ENCODE results near the gene SLC35F3. TPM values are rescaled to one million over a fixed set of nuclear protein-coding genes. Genes with fewer than 3 reads are reported as not detected.

Gene SLC35F3
- total and polyA plus RNA-seq, 9 of the 15 experiments (the other 6 are each of a cell fraction or from before 2014, with no cell fraction given): 0.04 to 0.07 (median 0.04) TPM; not detected in 6

- BruUV-seq (replicated peaks): no TSS peak
- in situ Hi-C loops (cut with MboI) (no loop called here), intact Hi-C loops (cut with micrococcal nuclease) (no loop called here)
- Histone ChIP-seq H3K4me1 (replicated peaks in 1 of 2; ENCODE audit: control insufficient read depth in 2 of 2, insufficient read depth in 2 of 2, low read length in 2 of 2) (no peaks in the 10 kb centered on the region), H3K27ac (ENCODE audit: extremely low read depth, low read depth, low read length) (no peak overlapping the region), H3K4me3 (no peak overlapping the region), H3K9me3 (replicated peaks; ENCODE audit: control insufficient read depth, insufficient read depth, low read depth, low read length) (no peaks in the 10 kb centered on the region), H3K9ac (ENCODE audit: insufficient read depth in 1 of 2, low read depth in 2 of 2, low read length in 2 of 2) (no peak overlapping the region), H3K36me3 (ENCODE audit: control insufficient read depth, insufficient read depth, low read length) (no peaks in the 10 kb centered on the region), H2AFZ (ENCODE audit: low read depth, low read length) (no peak overlapping the region), H3K9me1 (ENCODE audit: control insufficient read depth, insufficient read depth, low read length) (no peaks in the 10 kb centered on the region), H3K4me2 (ENCODE audit: insufficient read depth, low read length) (no peak overlapping the region), H3K79me2 (ENCODE audit: control insufficient read depth, insufficient read depth, low read length) (no peaks in the 10 kb centered on the region), H3K27me3 (ENCODE audit: control insufficient read depth in 2 of 2, insufficient read depth in 2 of 2, low read length in 2 of 2) (peaks cover 9 to 38% of the 10 kb centered on the region in 2 experiments), H4K20me1 (replicated peaks; ENCODE audit: control insufficient read depth, insufficient read depth, low read length) (no peaks in the 10 kb centered on the region)
- ATAC-seq: no peak
- WGBS (ENCODE audit: insufficient coverage, low coverage, missing lambda C conversion rate): 0% methylated on average over 8 of the region's 8 CpGs
- FAIRE-seq: no peak
- POLR2A ChIA-PET: interaction anchor here (0.5 kb wide), 1 partner anchor 1220 kb away, joined by 3 read pairs; no protein-coding TSS in a partner anchor
- DNase-seq (ENCODE audit: extremely low read depth in 1 of 4, low spot score in 3 of 4): no peak
- CTCF ChIA-PET (ENCODE audit: low intra/inter-chr PET ratio): no interaction called here
- no peak for TF ChIP-seq C11orf30 (IDR thresholded peaks at IDR 0.05; ENCODE audit: low read depth)
- TF ChIP-seq EP400 (IDR thresholded peaks at IDR 0.05): no peak
- TF ChIP-seq BRD4 (IDR thresholded peaks at IDR 0.05): no peak
- TF ChIP-seq, protein P1, sequence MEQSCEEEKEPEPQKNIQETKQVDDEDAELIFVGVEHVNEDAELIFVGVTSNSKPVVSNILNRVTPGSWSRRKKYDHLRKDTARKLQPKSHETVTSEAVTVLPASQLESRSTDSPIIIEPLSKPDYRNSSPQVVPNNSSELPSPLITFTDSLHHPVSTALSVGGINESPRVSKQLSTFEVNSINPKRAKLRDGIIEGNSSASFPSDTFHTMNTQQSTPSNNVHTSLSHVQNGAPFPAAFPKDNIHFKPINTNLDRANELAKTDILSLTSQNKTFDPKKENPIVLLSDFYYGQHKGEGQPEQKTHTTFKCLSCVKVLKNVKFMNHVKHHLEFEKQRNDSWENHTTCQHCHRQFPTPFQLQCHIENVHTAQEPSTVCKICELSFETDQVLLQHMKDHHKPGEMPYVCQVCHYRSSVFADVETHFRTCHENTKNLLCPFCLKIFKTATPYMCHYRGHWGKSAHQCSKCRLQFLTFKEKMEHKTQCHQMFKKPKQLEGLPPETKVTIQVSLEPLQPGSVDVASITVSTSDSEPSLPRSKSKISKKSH (CRISPR knock-in tag; IDR thresholded peaks at IDR 0.05): no peak
- no peak for TF ChIP-seq ZNF589 (CRISPR knock-in tag; IDR thresholded peaks at IDR 0.05; ENCODE audit: low read depth)
- TF ChIP-seq U2AF2 (optimal IDR thresholded peaks at IDR 0.05; ENCODE audit: low read depth, low read length): no peak
- TF ChIP-seq KDM2B (CRISPR knock-in tag; IDR thresholded peaks at IDR 0.05): no peak
- TF ChIP-seq ZNF316 (IDR thresholded peaks at IDR 0.05): no peak
- TF ChIP-seq THRA (IDR thresholded peaks at IDR 0.05): no peak
- no peak for TF ChIP-seq STAT5B (CRISPR knock-in tag; IDR thresholded peaks at IDR 0.05)
- no peak for TF ChIP-seq ILK (tag; IDR thresholded peaks at IDR 0.05; ENCODE audit: borderline replicate concordance, low read depth)
- no peak for TF ChIP-seq ZNF224 (CRISPR knock-in tag; IDR thresholded peaks at IDR 0.05)
- TF ChIP-seq ARID1B (IDR thresholded peaks at IDR 0.05): no peak
Measured at GRCh38 chr1:234277161-234277868, 372.8 kb downstream of the SLC35F3 start.

All from K562 (cell line).